K562 (cell line): Measurements from ENCODE around the gene OR4A16. TPM values are rescaled to one million over a fixed set of nuclear protein-coding genes. Genes with fewer than 3 reads are reported as not detected.

Experiments used
- ATAC-seq: fragments of 200-7000 bp; cut with Tn5 transposase; 3 replicates; pipeline ENCODE4 v1.9.1; 2020; ENCODE audit warnings: moderate library complexity
- BruUV-seq: library from RNA; stranded (reverse); fragments of 400-500 nt; replicated peaks from 2 replicates; lab custom pipeline; 2021; lab: Mats Ljungman, UMichigan
- CTCF ChIA-PET: fragments of 300-600 bp; formaldehyde crosslinking; extraction: SDS; loops from one replicate; lab custom pipeline; 2021; ENCODE audit warnings: low intra/inter-chr PET ratio; lab: Yijun Ruan, JAX
- POLR2A ChIA-PET: fragments of 300-600, 350-650 bp; sonication (Branson Sonifier 250); formaldehyde crosslinking; extraction: SDS; loops from one replicate; lab custom pipeline; 2021; ENCODE audit warnings: antibody characterized with exemption, inconsistent platforms; lab: Yijun Ruan, JAX
- DNase-seq, 4 experiments: peaks; one replicate each; pipeline versions ENCODE4 v3.0.0 to v3.0.0-alpha.2; 2011 to 2018; ENCODE audit warnings: low spot score in 3 of 4, mixed read lengths in 3 of 4; ENCODE audit errors: extremely low read depth in 1 of 4
- FAIRE-seq: peaks from 2 replicates; lab custom pipeline; 2011; peaks lifted over from hg19 to GRCh38; lab: Jason Lieb, UNC
- H2AFZ ChIP-seq: 2 replicates; pipeline ENCODE4 v1.6.0; 2011; ENCODE audit warnings: low read depth, low read length, control low read depth, inconsistent platforms
- H3K27ac ChIP-seq: fragments of 200-600 bp; 3 replicates; pipeline ENCODE4 v1.8.0; 2011; ENCODE audit warnings: low read depth, mild to moderate bottlenecking, control low read depth, inconsistent platforms, low read length, moderate library complexity, mixed read lengths; ENCODE audit errors: extremely low read depth
- H3K27me3 ChIP-seq, 2 experiments: fragments of 300-600 bp in 1 of 2; 2 replicates in 1 of 2; 3 replicates in 1 of 2; pipeline versions ENCODE4 v1.6.0 to v1.8.0; 2011; ENCODE audit warnings: inconsistent platforms in 2 of 2, low read length in 2 of 2, mild to moderate bottlenecking in 1 of 2, mixed read lengths in 1 of 2, moderate library complexity in 1 of 2; ENCODE audit not compliant: control insufficient read depth in 2 of 2, insufficient read depth in 2 of 2
- H3K36me3 ChIP-seq: fragments of 300-600 bp; 3 replicates; pipeline ENCODE4 v1.8.0; 2011; ENCODE audit warnings: mild to moderate bottlenecking, low read length, inconsistent platforms; ENCODE audit not compliant: control insufficient read depth, insufficient read depth
- H3K4me1 ChIP-seq, 2 experiments: fragments of 200-600 bp in 1 of 2; replicated peaks in 1 of 2; 2 replicates in 1 of 2; 3 replicates in 1 of 2; pipeline versions ENCODE4 v1.5.1 to v1.8.0; 2011; ENCODE audit warnings: inconsistent platforms in 2 of 2, low read length in 2 of 2, mild to moderate bottlenecking in 1 of 2, mixed read lengths in 1 of 2, moderate library complexity in 1 of 2; ENCODE audit not compliant: control insufficient read depth in 2 of 2, insufficient read depth in 2 of 2
- H3K4me2 ChIP-seq: 2 replicates; pipeline ENCODE4 v1.6.1; 2011; ENCODE audit warnings: low read length, control low read depth, inconsistent platforms, mixed read lengths; ENCODE audit not compliant: insufficient read depth
- H3K4me3 ChIP-seq: fragments of 200-600 bp; sonication (generic), shearing (Covaris generic); 2 replicates; pipeline ENCODE4 v1.5.1; 2016; ENCODE audit warnings: control low read depth, inconsistent platforms
- H3K79me2 ChIP-seq: fragments of 200-600 bp; 3 replicates; pipeline ENCODE4 v1.8.0; 2011; ENCODE audit warnings: low read length, inconsistent platforms; ENCODE audit not compliant: control insufficient read depth, insufficient read depth
- H3K9ac ChIP-seq, 2 experiments: 2 replicates each; pipeline versions ENCODE4 v1.6.0 to v1.6.1; 2011; ENCODE audit warnings: low read depth in 2 of 2, low read length in 2 of 2, control low read depth in 1 of 2, inconsistent platforms in 1 of 2, mild to moderate bottlenecking in 1 of 2, mixed read lengths in 1 of 2; ENCODE audit not compliant: insufficient read depth in 1 of 2
- H3K9me1 ChIP-seq: one replicate; pipeline ENCODE4 v1.6.0; 2011; ENCODE audit warnings: inconsistent platforms, mild to moderate bottlenecking, low read length, moderate library complexity; ENCODE audit not compliant: control insufficient read depth, insufficient read depth
- H3K9me3 ChIP-seq: replicated peaks from 2 replicates; pipeline ENCODE4 v1.5.1; 2011; ENCODE audit warnings: low read depth, low read length, inconsistent platforms; ENCODE audit not compliant: control insufficient read depth, insufficient read depth
- H4K20me1 ChIP-seq: replicated peaks from 2 replicates; pipeline ENCODE4 v1.6.1; 2011; ENCODE audit warnings: low read length, inconsistent platforms, mixed read lengths; ENCODE audit not compliant: control insufficient read depth, insufficient read depth
- ATF2 ChIP-seq: sonication (generic); formaldehyde crosslinking; IDR thresholded peaks from 2 replicates; pipeline ENCODE4 v1.8.1; 2022; ENCODE audit warnings: missing genetic modification reagents
- BRCA1 ChIP-seq, 2 experiments: fragments of 450-650 bp in 1 of 2; sonication (generic) in 1 of 2; formaldehyde crosslinking in 1 of 2; IDR thresholded peaks; 2 replicates each; pipeline versions ENCODE4 v1.5.0 to v1.6.1; 2017 to 2020; ENCODE audit warnings: mild to moderate bottlenecking in 1 of 2, missing genetic modification reagents in 1 of 2
- HCFC1 ChIP-seq: IDR thresholded peaks from 2 replicates; pipeline ENCODE4 v1.6.1; 2012; ENCODE audit warnings: low read depth, low read length, improper control_type of control experiment
- KLF13 ChIP-seq: fragments of 450-650 bp; IDR thresholded peaks from 2 replicates; pipeline ENCODE4 v1.6.1; 2016; ENCODE audit warnings: missing genetic modification characterization, low read depth, mild to moderate bottlenecking, missing compliant biosample characterization, moderate library complexity, borderline replicate concordance
- MAFF ChIP-seq: IDR thresholded peaks from 2 replicates; pipeline ENCODE4 v1.6.1; 2012; ENCODE audit warnings: low read length, improper control_type of control experiment
- MAFG ChIP-seq: fragments of 450-650 bp; conservative IDR thresholded peaks from 2 replicates; pipeline ENCODE4 v1.6.1; 2016; ENCODE audit warnings: missing genetic modification characterization, missing compliant biosample characterization
- MEIS2 ChIP-seq: fragments of 450-650 bp; IDR thresholded peaks from 2 replicates; pipeline ENCODE4 v1.6.1; 2014; ENCODE audit warnings: mild to moderate bottlenecking; ENCODE audit not compliant: partially characterized antibody
- MTA2 ChIP-seq: fragments of 450-650 bp; IDR thresholded peaks from 2 replicates; pipeline ENCODE4 v1.6.1; 2016; ENCODE audit warnings: low read depth
- ZNF316 ChIP-seq: fragments of 450-650 bp; IDR thresholded peaks from 2 replicates; pipeline ENCODE4 v1.6.1; 2016
- ZNF347 ChIP-seq: fragments of 450-650 bp; formaldehyde crosslinking; IDR thresholded peaks from 2 replicates; pipeline ENCODE4 v1.4.0; 2020; ENCODE audit warnings: low read depth, mild to moderate bottlenecking, moderate library complexity
- WGBS: fragments of 100-300 bp; shearing (Covaris generic); methylation state at CpG from one replicate; pipeline ENCODE4 v1.1.6; 2016; ENCODE audit warnings: low coverage, mixed read lengths; ENCODE audit not compliant: insufficient coverage; ENCODE audit errors: missing lambda C conversion rate; 5-methylcytosine and 5-hydroxymethylcytosine counted together
- in situ Hi-C: fragments of 300-500 bp; cut with MboI; formaldehyde crosslinking; loops from 4 replicates; pipeline ENCODE4 v1.15.0; 2018; ENCODE audit warnings: inconsistent platforms, mixed read lengths
- intact Hi-C: fragments of 100-400 bp; cut with micrococcal nuclease; formaldehyde crosslinking; loops from 2 replicates; pipeline ENCODE4 v1.14.2; 2022
- polyA plus RNA-seq, 8 experiments: library from polyadenylated mRNA; depleted of rRNA in 4 of 8; stranded (reverse) in 5 of 8; unstranded in 3 of 8; fragments of >200 nt; fragmentation: Nextera tagmentation in 2 of 8; fragmentation: Illumina TruSeq in 1 of 8; extraction: Ambion mirVana in 2 of 8; extraction: Trizol in 1 of 8; gene quantifications; 2 replicates each; pipeline versions ENCODE4 v1.2.1 to v1.2.3, GENCODE V29; 2011 to 2014; ENCODE audit warnings: inconsistent platforms in 1 of 8, missing spikeins in 1 of 8
- total RNA-seq, 7 experiments: library from RNA; depleted of rRNA in 6 of 7; stranded (reverse); fragments of >200 nt in 6 of 7; fragmentation: Illumina TruSeq in 2 of 7; extraction: Trizol in 2 of 7; gene quantifications; 2 replicates each; pipeline versions ENCODE4 v1.2.1 to v1.2.3, GENCODE V29; 2011 to 2021; ENCODE audit warnings: low replicate concordance in 1 of 7
- TF ChIP-seq, protein P1 (sequence below): fragments of 450-650 bp; formaldehyde crosslinking; IDR thresholded peaks from 2 replicates; pipeline ENCODE4 v1.4.0; 2022; ENCODE audit warnings: mild to moderate bottlenecking, moderate library complexity

OR4A16 gene
- total and polyA plus RNA-seq, 9 of the 15 experiments (the other 6 are each of a cell fraction or from before 2014, with no cell fraction given), result not detected

GRCh38 chr11:55345306-55345705 lies 2.3 kb downstream of the OR4A16 start:
- FAIRE-seq (no peak), DNase-seq (no peak), ATAC-seq (no peak)
- BruUV-seq, result no TSS peak
- in situ Hi-C loops, result no loop called here
- Histone ChIP-seq H4K20me1 (no peaks in the 10 kb centered on the region), H3K36me3 (no peaks in the 10 kb centered on the region), H3K79me2 (no peaks in the 10 kb centered on the region), H2AFZ (no peak overlapping the region), H3K27me3 (no peaks in the 10 kb centered on the region), H3K4me3 (no peak overlapping the region), H3K4me1 (no peaks in the 10 kb centered on the region), H3K9me3 (no peaks in the 10 kb centered on the region), H3K9me1 (no peaks in the 10 kb centered on the region), H3K4me2 (no peak overlapping the region), H3K9ac (no peak overlapping the region), H3K27ac (no peak overlapping the region)
- WGBS, result 0% methylated on average over 1 of the region's 1 CpG
- intact Hi-C loops, result no loop called here
- TF ChIP-seq ZNF316, result peak; percentile 45; the same call in 1 of the 2 replicates
- 0 out of 2 replicates have a peak, but pooled peaks have one; percentile 12 for TF ChIP-seq MAFG (tag)
- TF ChIP-seq HCFC1, result no peak
- 0 out of 2 replicates have a peak, but pooled peaks have one; percentile 14 for TF ChIP-seq MAFF
- TF ChIP-seq KLF13 (tag), result no peak
- ChIA-PET POLR2A (no interaction called here), CTCF (no interaction called here)

DNA sequence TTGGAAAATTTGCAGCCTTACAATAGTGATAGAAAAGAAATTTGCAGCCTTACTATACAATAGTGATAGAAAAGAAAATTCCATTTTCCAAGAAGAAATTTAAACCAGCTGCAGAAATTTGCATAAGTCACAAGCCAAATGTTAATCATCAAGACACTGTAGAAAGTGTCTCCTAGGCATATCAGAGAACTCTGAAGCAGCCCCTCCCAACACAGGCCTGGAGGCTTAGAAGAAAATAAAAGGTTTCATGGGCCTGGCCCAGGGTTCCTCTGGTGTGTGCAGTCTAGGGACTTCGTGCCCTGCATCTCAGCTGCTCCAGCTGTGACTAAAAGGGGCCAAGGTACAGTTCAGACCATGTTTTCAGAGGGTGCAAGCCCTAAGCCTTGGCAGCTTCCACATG lies 6.0 kb downstream of the OR4A16 start:
- in situ Hi-C loops (no loop called here), intact Hi-C loops (no loop called here)
- CTCF ChIA-PET, result no interaction called here
- TF ChIP-seq MTA2, result no peak
- TF ChIP-seq BRCA1 (IDR thresholded peaks at IDR 0.05), result no peak
- no peak for TF ChIP-seq BRCA1 (CRISPR knock-in tag; IDR thresholded peaks at IDR 0.05)
- TF ChIP-seq, protein P1, sequence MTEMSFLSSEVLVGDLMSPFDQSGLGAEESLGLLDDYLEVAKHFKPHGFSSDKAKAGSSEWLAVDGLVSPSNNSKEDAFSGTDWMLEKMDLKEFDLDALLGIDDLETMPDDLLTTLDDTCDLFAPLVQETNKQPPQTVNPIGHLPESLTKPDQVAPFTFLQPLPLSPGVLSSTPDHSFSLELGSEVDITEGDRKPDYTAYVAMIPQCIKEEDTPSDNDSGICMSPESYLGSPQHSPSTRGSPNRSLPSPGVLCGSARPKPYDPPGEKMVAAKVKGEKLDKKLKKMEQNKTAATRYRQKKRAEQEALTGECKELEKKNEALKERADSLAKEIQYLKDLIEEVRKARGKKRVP, result no peak
- TF ChIP-seq MEIS2, result no peak
- no peak for TF ChIP-seq ATF2
- TF ChIP-seq ZNF347, result no peak

More for the DNA sequence above, 6.0 kb downstream of the OR4A16 start:
- no peak for ATAC-seq
- no peak overlapping the region for H3K4me2 ChIP-seq
- FAIRE-seq, result no peak
- BruUV-seq, result no TSS peak
- POLR2A ChIA-PET, result no interaction called here
- no peaks in the 10 kb centered on the region for H3K9me3 ChIP-seq
- WGBS, result 0% methylated on average over 1 of the region's 1 CpG
- no peak for DNase-seq
- H3K79me2 ChIP-seq, result no peaks in the 10 kb centered on the region
- H3K4me3 ChIP-seq, result no peak overlapping the region
- no peaks in the 10 kb centered on the region for H3K4me1 ChIP-seq
- no peak overlapping the region for H2AFZ ChIP-seq
- no peak overlapping the region for H3K27ac ChIP-seq
- no peaks in the 10 kb centered on the region for H3K9me1 ChIP-seq
- no peak overlapping the region for H3K9ac ChIP-seq
- no peaks in the 10 kb centered on the region for H3K27me3 ChIP-seq
- no peaks in the 10 kb centered on the region for H3K36me3 ChIP-seq
- no peaks in the 10 kb centered on the region for H4K20me1 ChIP-seq
